CD4-positive, alpha-beta T cell treated with Interleukin-1 beta for 1 hour (primary cell): Measurements from ENCODE around the gene GLIPR2.

Source experiments
- DNase-seq, 2 donors: peaks; one replicate each; pipeline ENCODE4 v3.0.0-alpha.2; 2020 to 2022

The GLIPR2 gene

DNA sequence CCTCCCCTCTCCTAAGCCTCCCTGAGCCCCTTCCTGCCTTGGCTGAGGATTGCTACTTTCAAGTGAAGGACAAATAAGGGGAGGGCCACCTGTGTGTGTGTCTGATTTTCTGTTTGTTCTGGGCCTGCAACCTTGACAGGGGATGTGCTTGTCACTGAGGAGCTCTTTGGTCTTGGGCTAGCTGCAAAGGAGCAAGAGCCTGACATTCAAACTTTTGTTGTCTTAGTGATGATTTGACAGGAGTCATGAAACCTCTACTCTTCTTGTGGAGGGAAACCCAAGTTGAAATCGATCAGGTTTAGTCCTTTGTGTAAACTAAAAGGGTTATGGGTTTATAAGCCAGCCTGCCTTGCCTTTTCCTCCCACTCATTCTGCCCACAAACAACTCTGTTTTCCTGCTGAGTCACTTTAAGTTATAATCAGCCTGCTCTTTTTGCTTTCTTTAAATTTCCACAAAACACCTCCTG lies 71.0 kb downstream of the GLIPR2 start:
- DNase-seq: no peak

DNA sequence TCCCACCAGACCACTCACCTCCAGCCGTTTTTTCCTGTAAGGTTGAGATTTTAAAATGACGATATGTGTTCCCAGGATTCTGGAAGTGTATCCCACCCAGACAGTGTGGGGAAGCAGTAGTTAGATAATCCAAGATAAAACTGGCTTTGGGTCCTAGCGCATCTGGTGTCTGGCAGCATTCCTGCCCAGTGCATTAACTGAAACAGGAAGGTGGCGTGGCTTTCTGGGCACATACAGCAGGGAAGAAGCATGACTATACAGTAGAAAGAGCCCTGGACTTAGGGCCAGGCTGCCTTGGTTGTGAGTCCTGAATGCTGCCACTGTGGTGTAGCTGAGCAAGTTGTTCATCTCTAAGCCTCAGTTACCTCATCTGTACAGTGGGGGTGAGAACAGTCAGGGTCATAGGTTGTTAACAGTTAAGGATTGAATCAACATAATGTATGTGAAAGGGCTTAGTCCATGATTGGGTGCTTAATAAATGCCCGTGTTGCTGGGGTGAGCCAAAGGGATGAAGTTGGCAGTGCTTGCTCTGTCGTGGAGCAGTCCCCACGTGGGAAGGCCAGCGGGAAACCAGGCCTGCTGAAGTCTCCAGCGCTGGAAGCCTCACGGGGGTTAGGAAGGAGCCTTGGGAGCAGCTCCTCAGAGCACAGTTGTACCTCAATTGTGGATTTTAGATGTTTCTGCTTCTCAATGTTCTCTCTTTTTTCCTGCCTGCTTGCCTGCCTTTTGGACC lies 72.2 kb downstream of the GLIPR2 start:
- DNase-seq: no peak

DNA sequence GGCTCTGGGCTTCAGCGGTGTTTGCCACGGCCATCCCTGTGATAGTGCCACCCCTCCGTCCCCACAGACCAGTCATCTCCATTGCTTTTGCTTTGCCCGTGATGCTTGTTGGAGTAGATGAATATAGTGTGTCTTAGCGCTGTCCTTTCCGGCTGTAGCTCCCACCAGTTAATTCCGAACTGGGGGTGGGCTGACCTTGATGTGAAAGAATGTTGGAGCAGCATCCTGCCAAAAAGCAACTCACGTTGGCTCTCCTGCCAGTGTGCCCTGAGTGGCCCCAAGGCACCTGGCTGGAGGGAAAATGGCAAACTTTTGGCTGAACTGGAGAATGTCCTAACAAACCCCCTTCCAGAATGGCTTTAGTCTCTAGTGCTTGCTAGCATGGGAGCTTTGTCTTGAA lies 74.2 kb downstream of the GLIPR2 start:
- no peak for DNase-seq

DNA sequence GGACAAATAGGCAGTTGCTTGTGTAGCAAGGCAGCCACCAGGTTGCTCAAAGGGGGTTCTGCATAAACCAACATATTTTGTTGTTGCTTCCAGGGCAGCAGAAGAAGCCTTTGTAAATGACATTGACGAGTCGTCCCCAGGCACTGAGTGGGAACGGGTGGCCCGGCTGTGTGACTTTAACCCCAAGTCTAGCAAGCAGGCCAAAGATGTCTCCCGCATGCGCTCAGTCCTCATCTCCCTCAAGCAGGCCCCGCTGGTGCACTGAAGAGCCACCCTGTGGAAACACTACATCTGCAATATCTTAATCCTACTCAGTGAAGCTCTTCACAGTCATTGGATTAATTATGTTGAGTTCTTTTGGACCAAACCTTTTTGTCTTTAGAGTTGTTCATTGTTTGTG lies 75.0 kb downstream of the GLIPR2 start:
- DNase-seq: no peak

- DNase-seq: no peak
Observed at GRCh38 chr9:36213387-36213786, 76.9 kb downstream of the GLIPR2 start.
